ENCODE data around the gene PRR35. TPM values are rescaled to one million over a fixed set of nuclear protein-coding genes. Genes with fewer than 3 reads are reported as not detected.

PRR35 gene
- not detected for total RNA-seq

DNA sequence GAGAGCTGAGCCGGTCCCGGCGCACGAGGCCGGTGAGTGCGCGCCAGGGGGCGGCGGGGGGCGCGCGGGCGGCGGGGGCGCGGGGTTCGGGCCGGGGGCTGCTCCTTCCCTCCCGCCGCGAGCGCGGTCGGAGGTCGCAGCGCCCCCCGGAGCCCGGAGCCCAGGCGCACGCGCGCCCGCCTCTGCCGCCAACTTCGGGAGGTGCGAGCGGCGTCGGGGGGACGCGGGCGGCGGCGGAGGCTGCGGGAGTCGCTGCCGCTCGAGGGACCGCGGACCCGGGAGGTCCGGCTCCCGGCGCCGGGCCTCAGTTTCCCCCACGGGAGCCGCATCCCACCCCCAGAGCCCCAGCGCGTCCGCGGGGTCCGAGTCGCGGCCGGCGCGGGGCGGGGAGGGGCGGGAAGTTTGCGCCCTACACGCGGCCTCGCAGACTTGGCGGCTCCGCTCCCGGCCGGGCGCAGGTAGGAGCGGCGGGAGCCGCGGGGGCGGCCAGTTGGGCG, at the start of gene PRR35:
PRR35 (plus strand) TSS at position 191 of the 497 bp plus-strand sequence. CDS start 2,901 bp downstream, outside the sequence.
- TF ChIP-seq, protein P1, sequence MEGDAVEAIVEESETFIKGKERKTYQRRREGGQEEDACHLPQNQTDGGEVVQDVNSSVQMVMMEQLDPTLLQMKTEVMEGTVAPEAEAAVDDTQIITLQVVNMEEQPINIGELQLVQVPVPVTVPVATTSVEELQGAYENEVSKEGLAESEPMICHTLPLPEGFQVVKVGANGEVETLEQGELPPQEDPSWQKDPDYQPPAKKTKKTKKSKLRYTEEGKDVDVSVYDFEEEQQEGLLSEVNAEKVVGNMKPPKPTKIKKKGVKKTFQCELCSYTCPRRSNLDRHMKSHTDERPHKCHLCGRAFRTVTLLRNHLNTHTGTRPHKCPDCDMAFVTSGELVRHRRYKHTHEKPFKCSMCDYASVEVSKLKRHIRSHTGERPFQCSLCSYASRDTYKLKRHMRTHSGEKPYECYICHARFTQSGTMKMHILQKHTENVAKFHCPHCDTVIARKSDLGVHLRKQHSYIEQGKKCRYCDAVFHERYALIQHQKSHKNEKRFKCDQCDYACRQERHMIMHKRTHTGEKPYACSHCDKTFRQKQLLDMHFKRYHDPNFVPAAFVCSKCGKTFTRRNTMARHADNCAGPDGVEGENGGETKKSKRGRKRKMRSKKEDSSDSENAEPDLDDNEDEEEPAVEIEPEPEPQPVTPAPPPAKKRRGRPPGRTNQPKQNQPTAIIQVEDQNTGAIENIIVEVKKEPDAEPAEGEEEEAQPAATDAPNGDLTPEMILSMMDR (IDR thresholded peaks at IDR 0.05; ENCODE audit: low read depth): no peak

DNA sequence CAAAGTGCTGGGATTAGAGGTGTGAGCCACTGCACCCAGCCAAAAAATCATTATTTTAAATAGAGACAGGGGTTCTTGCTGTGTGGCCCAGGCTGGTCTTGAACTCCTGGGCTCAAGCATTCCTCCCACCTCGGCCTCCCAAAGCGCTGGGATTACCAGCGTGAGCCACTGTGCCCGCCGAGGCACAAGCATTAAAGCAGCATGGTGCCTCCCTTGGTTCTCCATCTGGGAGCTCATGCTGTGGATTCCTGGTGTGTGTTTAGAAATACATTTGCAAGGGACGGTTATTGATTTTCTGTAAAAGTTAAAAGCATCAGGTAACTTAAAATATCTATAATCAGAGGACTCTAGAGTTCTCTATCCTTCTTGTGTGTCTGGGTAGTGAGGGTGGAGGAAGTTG, 47.4 kb upstream of the PRR35 start:
- TF ChIP-seq, protein P1 (IDR thresholded peaks at IDR 0.05; ENCODE audit: low read depth): no peak

DNA sequence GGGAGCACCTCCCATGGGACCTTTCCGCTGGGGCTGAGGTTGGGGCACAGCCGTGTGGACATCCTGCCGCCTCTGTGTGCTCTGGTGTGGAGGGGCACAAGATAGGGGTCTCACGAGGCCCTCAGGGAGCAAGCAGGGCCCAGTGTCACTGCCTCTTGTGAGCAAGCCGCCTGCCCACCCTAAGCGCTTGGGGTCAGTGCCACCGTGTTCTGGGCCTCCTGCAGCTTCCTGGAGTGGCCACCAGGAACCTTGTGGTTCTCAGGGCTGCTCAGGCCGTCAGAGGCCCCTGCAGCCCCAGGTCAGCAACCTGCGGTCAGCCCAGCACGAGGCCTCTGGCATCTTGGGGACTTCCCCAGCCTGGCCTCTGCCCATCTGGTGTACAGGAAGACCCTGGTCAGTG, 46.2 kb upstream of the PRR35 start:
- TF ChIP-seq, protein P1 (IDR thresholded peaks at IDR 0.05; ENCODE audit: low read depth): no peak

DNA sequence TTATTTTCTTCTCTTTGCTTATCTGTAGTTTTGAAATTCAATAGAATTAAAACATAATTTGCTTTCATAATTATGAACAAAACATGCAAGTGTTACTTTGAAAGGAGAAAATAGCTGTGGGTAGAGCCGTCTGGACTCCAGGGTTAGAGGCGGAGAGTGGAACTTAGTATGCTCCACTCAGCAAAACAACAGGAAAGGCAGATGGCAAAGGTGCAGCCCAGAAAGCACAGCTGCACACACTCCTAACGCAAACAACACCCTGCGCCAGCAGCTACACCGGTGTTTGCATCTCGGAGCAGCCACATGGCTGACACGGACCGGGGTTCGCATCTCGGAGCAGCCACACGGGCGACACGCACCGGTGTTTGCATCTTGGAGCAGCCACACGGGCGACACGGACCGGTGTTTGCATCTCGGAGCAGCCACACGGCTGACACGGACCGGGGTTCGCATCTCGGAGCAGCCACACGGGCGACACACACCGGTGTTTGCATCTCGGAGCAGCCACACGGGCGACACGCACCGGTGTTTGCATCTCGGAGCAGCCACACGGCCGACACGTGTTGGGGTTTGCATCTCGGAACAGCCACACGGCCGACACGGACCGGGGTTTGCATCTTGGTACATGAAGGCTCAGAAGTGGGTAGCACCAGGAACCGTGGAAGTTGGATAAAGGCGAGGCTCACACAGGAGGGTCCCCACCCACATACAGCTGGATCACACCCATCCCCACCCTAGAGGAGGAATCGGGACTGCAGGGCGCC, 44.8 kb upstream of the PRR35 start:
- TF ChIP-seq, protein P1 (IDR thresholded peaks at IDR 0.05; ENCODE audit: low read depth): no peak

DNA sequence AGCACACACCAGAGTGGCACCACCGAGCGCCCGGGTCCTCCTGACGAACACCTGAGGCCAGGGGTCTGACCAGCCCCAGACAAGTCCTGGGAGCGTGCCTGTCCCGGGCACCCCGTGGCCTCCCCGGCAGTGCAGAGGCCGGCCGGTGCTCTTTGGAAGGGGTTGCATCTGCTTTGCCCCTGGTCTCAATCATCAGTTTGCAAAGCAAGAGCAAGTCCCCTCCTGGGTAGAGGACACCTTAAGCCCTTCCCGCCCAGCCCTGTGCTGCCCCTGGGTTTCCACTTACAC, 44.3 kb upstream of the PRR35 start:
- TF ChIP-seq, protein P1 (IDR thresholded peaks at IDR 0.05; ENCODE audit: low read depth): no peak

DNA sequence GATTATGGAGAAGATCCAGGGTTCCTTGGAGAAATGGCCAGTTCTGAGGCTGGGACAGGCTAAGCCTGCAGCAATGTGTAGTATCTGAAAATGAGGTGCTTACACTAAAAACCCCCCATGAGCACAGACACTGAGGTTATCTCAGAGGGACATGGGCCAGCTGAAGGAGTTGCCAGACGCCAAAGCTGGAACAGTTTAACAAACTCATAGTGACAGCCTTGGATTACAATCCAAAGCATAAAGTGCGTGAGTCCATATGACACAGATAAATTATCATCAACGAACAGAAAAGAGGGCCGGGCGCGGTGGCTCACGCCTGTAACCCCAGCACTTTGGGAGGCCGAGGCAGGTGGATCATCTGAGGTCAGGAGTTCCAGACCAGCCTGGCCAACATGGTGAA, 43.9 kb upstream of the PRR35 start:
- TF ChIP-seq, protein P1 (IDR thresholded peaks at IDR 0.05; ENCODE audit: low read depth): no peak

DNA sequence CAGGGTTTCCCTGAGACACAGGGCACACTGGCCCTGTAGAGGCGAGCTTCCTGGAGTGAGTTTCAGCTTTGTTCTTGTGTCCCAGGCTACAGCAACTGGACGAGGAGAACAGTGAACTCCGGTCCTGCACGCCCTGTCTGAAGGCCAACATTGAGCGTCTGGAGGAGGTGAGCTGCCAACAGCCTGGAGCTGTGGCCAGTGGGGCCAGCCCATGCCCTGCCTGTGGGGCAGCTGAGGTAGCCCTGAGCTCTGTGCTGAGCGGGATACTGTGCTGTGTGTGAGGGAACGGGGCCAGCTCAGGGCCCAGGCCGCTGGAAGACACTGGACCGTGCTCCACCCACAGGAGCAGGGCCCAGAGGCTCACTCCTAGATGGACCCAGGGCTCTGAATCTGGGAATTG, 41.3 kb upstream of the PRR35 start:
- TF ChIP-seq, protein P1 (IDR thresholded peaks at IDR 0.05; ENCODE audit: low read depth): no peak

All from subcutaneous adipose tissue (tissue), 4 donors.